A549 treated with AZD9567 at 1 μM for 4 hours (cell line): Measurements from ENCODE around the gene IGSF5. TPM values are rescaled to one million over a fixed set of nuclear protein-coding genes. Genes with fewer than 3 reads are reported as not detected.

Experiments used
- total RNA-seq: library from RNA; stranded (reverse); fragments of 200-300 nt; extraction: Qiagen RNA extraction; gene quantifications from 5 replicates; pipeline ENCODE4 v1.2.3, GENCODE V29; 2022; ENCODE audit not compliant: insufficient read depth

The IGSF5 gene
- total RNA-seq = not detected in 5 replicates

DNA sequence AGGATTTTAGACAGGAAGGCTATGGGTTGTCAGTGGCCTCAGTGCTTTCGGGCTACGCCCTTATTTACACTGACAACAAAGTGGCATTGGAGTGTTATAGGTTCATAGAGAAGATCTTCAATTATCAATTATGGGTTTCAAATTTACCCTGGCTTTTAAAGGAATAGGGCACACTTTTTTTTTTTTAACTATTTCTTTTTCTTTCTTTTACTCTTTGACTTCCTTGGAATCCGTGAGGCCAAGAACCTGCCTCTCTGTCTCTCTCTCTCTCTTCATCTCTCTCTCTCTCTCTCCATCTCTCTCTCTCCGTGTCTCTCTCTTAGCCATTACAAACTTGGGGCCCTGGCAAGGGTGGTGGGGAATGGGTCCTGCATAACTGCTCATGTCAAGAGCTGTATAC is at the start of gene IGSF5:
IGSF5 (plus strand) TSS at position 301 of the 400 bp plus-strand sequence. CDS start 327 bp downstream, outside the sequence.

Other genes with a start within 250 kb of the IGSF5 start
- 0.05 to 0.14 TPM (median 0.09 TPM) in 4 of 5 replicates, not detected in the other for gene B3GALT5, start 132.2 kb upstream of the IGSF5 start, total RNA-seq
- gene PCP4, start 122.3 kb downstream of the IGSF5 start, total RNA-seq = not detected in 5 replicates